K562 (cell line): ENCODE data around the gene TMEM121B. TPM values are rescaled to one million over a fixed set of nuclear protein-coding genes. Genes with fewer than 3 reads are reported as not detected.

Experiments used
- ATAC-seq: fragments of 200-7000 bp; cut with Tn5 transposase; 3 replicates; pipeline ENCODE4 v1.9.1; 2020; ENCODE audit warnings: moderate library complexity
- BruUV-seq: library from RNA; stranded (reverse); fragments of 400-500 nt; replicated peaks from 2 replicates; lab custom pipeline; 2021; lab: Mats Ljungman, UMichigan
- CTCF ChIA-PET: fragments of 300-600 bp; formaldehyde crosslinking; extraction: SDS; loops from one replicate; lab custom pipeline; 2021; ENCODE audit warnings: low intra/inter-chr PET ratio; lab: Yijun Ruan, JAX
- POLR2A ChIA-PET: fragments of 300-600, 350-650 bp; sonication (Branson Sonifier 250); formaldehyde crosslinking; extraction: SDS; loops from one replicate; lab custom pipeline; 2021; ENCODE audit warnings: antibody characterized with exemption, inconsistent platforms; lab: Yijun Ruan, JAX
- DNase-seq, 4 experiments: peaks; one replicate each; pipeline versions ENCODE4 v3.0.0 to v3.0.0-alpha.2; 2011 to 2018; ENCODE audit warnings: low spot score in 3 of 4, mixed read lengths in 3 of 4; ENCODE audit errors: extremely low read depth in 1 of 4
- FAIRE-seq: peaks from 2 replicates; lab custom pipeline; 2011; peaks lifted over from hg19 to GRCh38; lab: Jason Lieb, UNC
- H2AFZ ChIP-seq: 2 replicates; pipeline ENCODE4 v1.6.0; 2011; ENCODE audit warnings: low read depth, low read length, control low read depth, inconsistent platforms
- H3K27ac ChIP-seq: fragments of 200-600 bp; 3 replicates; pipeline ENCODE4 v1.8.0; 2011; ENCODE audit warnings: low read depth, mild to moderate bottlenecking, control low read depth, inconsistent platforms, low read length, moderate library complexity, mixed read lengths; ENCODE audit errors: extremely low read depth
- H3K27me3 ChIP-seq, 2 experiments: fragments of 300-600 bp in 1 of 2; 2 replicates in 1 of 2; 3 replicates in 1 of 2; pipeline versions ENCODE4 v1.6.0 to v1.8.0; 2011; ENCODE audit warnings: inconsistent platforms in 2 of 2, low read length in 2 of 2, mild to moderate bottlenecking in 1 of 2, mixed read lengths in 1 of 2, moderate library complexity in 1 of 2; ENCODE audit not compliant: control insufficient read depth in 2 of 2, insufficient read depth in 2 of 2
- H3K36me3 ChIP-seq: fragments of 300-600 bp; 3 replicates; pipeline ENCODE4 v1.8.0; 2011; ENCODE audit warnings: mild to moderate bottlenecking, low read length, inconsistent platforms; ENCODE audit not compliant: control insufficient read depth, insufficient read depth
- H3K4me1 ChIP-seq, 2 experiments: fragments of 200-600 bp in 1 of 2; replicated peaks in 1 of 2; 2 replicates in 1 of 2; 3 replicates in 1 of 2; pipeline versions ENCODE4 v1.5.1 to v1.8.0; 2011; ENCODE audit warnings: inconsistent platforms in 2 of 2, low read length in 2 of 2, mild to moderate bottlenecking in 1 of 2, mixed read lengths in 1 of 2, moderate library complexity in 1 of 2; ENCODE audit not compliant: control insufficient read depth in 2 of 2, insufficient read depth in 2 of 2
- H3K4me2 ChIP-seq: 2 replicates; pipeline ENCODE4 v1.6.1; 2011; ENCODE audit warnings: low read length, control low read depth, inconsistent platforms, mixed read lengths; ENCODE audit not compliant: insufficient read depth
- H3K4me3 ChIP-seq: fragments of 200-600 bp; sonication (generic), shearing (Covaris generic); 2 replicates; pipeline ENCODE4 v1.5.1; 2016; ENCODE audit warnings: control low read depth, inconsistent platforms
- H3K79me2 ChIP-seq: fragments of 200-600 bp; 3 replicates; pipeline ENCODE4 v1.8.0; 2011; ENCODE audit warnings: low read length, inconsistent platforms; ENCODE audit not compliant: control insufficient read depth, insufficient read depth
- H3K9ac ChIP-seq, 2 experiments: 2 replicates each; pipeline versions ENCODE4 v1.6.0 to v1.6.1; 2011; ENCODE audit warnings: low read depth in 2 of 2, low read length in 2 of 2, control low read depth in 1 of 2, inconsistent platforms in 1 of 2, mild to moderate bottlenecking in 1 of 2, mixed read lengths in 1 of 2; ENCODE audit not compliant: insufficient read depth in 1 of 2
- H3K9me1 ChIP-seq: one replicate; pipeline ENCODE4 v1.6.0; 2011; ENCODE audit warnings: inconsistent platforms, mild to moderate bottlenecking, low read length, moderate library complexity; ENCODE audit not compliant: control insufficient read depth, insufficient read depth
- H3K9me3 ChIP-seq: replicated peaks from 2 replicates; pipeline ENCODE4 v1.5.1; 2011; ENCODE audit warnings: low read depth, low read length, inconsistent platforms; ENCODE audit not compliant: control insufficient read depth, insufficient read depth
- H4K20me1 ChIP-seq: replicated peaks from 2 replicates; pipeline ENCODE4 v1.6.1; 2011; ENCODE audit warnings: low read length, inconsistent platforms, mixed read lengths; ENCODE audit not compliant: control insufficient read depth, insufficient read depth
- ARID1B ChIP-seq: fragments of 450-650 bp; IDR thresholded peaks from 2 replicates; pipeline ENCODE4 v1.6.1; 2016; ENCODE audit warnings: antibody characterized with exemption, mild to moderate bottlenecking, inconsistent platforms
- C11orf30 ChIP-seq: fragments of 450-650 bp; IDR thresholded peaks from 2 replicates; pipeline ENCODE4 v1.6.1; 2016; ENCODE audit warnings: low read depth, mild to moderate bottlenecking
- CHCHD3 ChIP-seq: fragments of 250-450 bp; sonication (Bioruptor Pico); IDR thresholded peaks from 2 replicates; pipeline ENCODE4 v2.1.2; 2022; ENCODE audit warnings: mild to moderate bottlenecking
- ERF ChIP-seq: fragments of 450-650 bp; formaldehyde crosslinking; IDR thresholded peaks from 2 replicates; pipeline ENCODE4 v1.4.0; 2020; ENCODE audit warnings: mild to moderate bottlenecking, mixed read lengths
- MCM3 ChIP-seq: fragments of 450-650 bp; IDR thresholded peaks from 2 replicates; pipeline ENCODE4 v1.6.1; 2016
- MYC ChIP-seq, 2 experiments: fragments of 250-450 bp in 1 of 2; sonication (Bioruptor Pico) in 1 of 2; IDR thresholded peaks; 2 replicates each; pipeline versions ENCODE4 v1.5.1 to v1.6.1; 2012 to 2021; ENCODE audit warnings: low read depth in 2 of 2, borderline replicate concordance in 1 of 2, improper control_type of control experiment in 1 of 2, low read length in 1 of 2, mild to moderate bottlenecking in 1 of 2, moderate library complexity in 1 of 2
- SMAD1 ChIP-seq: fragments of 150-350 bp; IDR thresholded peaks from 2 replicates; pipeline ENCODE4 v1.6.1; 2014; ENCODE audit warnings: low read length, low read depth; ENCODE audit not compliant: partially characterized antibody
- SP2 ChIP-seq: IDR thresholded peaks from 2 replicates; pipeline ENCODE4 v1.6.1; 2011; ENCODE audit warnings: mild to moderate bottlenecking, low read depth, low read length, moderate library complexity; ENCODE audit not compliant: poor library complexity, severe bottlenecking; ENCODE audit errors: extremely low read depth
- THAP7 ChIP-seq: fragments of 250-450 bp; sonication (Bioruptor Pico); IDR thresholded peaks from 2 replicates; pipeline ENCODE4 v1.5.0; 2021
- ZNF224 ChIP-seq: sonication (generic); formaldehyde crosslinking; IDR thresholded peaks from 2 replicates; pipeline ENCODE4 v1.8.0; 2022; ENCODE audit warnings: mild to moderate bottlenecking, missing genetic modification reagents
- ZNF445 ChIP-seq: fragments of 250-450 bp; sonication (Bioruptor Pico); IDR thresholded peaks from 2 replicates; pipeline ENCODE4 v1.4.0; 2020; ENCODE audit warnings: low read depth, mild to moderate bottlenecking, moderate library complexity
- WGBS: fragments of 100-300 bp; shearing (Covaris generic); methylation state at CpG from one replicate; pipeline ENCODE4 v1.1.6; 2016; ENCODE audit warnings: low coverage, mixed read lengths; ENCODE audit not compliant: insufficient coverage; ENCODE audit errors: missing lambda C conversion rate; 5-methylcytosine and 5-hydroxymethylcytosine counted together
- in situ Hi-C: fragments of 300-500 bp; cut with MboI; formaldehyde crosslinking; loops from 4 replicates; pipeline ENCODE4 v1.15.0; 2018; ENCODE audit warnings: inconsistent platforms, mixed read lengths
- intact Hi-C: fragments of 100-400 bp; cut with micrococcal nuclease; formaldehyde crosslinking; loops from 2 replicates; pipeline ENCODE4 v1.14.2; 2022
- polyA plus RNA-seq, 8 experiments: library from polyadenylated mRNA; depleted of rRNA in 4 of 8; stranded (reverse) in 5 of 8; unstranded in 3 of 8; fragments of >200 nt; fragmentation: Nextera tagmentation in 2 of 8; fragmentation: Illumina TruSeq in 1 of 8; extraction: Ambion mirVana in 2 of 8; extraction: Trizol in 1 of 8; gene quantifications; 2 replicates each; pipeline versions ENCODE4 v1.2.1 to v1.2.3, GENCODE V29; 2011 to 2014; ENCODE audit warnings: inconsistent platforms in 1 of 8, missing spikeins in 1 of 8
- total RNA-seq, 7 experiments: library from RNA; depleted of rRNA in 6 of 7; stranded (reverse); fragments of >200 nt in 6 of 7; fragmentation: Illumina TruSeq in 2 of 7; extraction: Trizol in 2 of 7; gene quantifications; 2 replicates each; pipeline versions ENCODE4 v1.2.1 to v1.2.3, GENCODE V29; 2011 to 2021; ENCODE audit warnings: low replicate concordance in 1 of 7

Gene TMEM121B
- total and polyA plus RNA-seq, 9 of the 15 experiments (the other 6 are each of a cell fraction or from before 2014, with no cell fraction given), result 0.03 to 0.07 (median 0.03) TPM; not detected in 6

DNA sequence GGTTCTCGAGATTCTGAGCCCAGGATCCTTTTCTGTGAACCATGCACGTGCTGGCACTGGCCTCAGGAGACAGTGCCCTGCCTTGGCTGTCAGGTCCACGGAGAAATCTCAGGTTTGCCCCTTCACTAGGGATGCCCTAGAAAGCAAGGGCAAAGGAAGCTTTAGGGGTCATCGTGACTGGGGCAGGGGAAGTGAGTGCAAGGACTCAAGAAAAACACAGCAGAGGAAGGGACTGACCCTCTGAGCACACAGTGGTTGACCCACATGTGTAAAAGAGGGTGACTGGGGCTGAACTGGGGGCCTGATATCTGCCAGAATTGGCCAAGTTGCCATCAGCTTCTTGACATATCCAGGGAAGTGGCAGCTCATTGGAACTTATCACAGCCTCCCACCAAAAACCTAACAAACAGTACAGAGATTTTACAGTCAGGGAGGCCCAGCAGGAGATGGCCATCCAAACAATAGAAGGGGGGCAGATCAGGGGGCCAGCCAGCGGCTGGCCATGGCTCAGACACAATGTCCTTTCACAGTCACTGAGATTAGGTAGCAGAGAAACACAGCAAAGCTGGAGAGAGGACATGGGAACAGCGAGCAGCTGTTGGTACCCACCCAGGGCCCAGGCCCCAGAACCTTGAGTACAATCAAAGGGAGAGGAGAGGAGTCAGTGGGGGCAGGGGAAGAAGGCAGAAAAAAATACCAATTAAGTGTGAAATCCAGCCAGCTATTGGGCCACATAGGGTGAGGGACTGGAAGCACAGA lies 4.4 kb downstream of the TMEM121B start (continued):
- no peak for TF ChIP-seq THAP7 (CRISPR knock-in tag)
- TF ChIP-seq MCM3, result no peak
- TF ChIP-seq C11orf30, result no peak
- no peak for TF ChIP-seq ZNF445 (CRISPR knock-in tag)
- no peak for TF ChIP-seq ARID1B
- TF ChIP-seq SP2, result no peak
- no peak for TF ChIP-seq ERF
- TF ChIP-seq CHCHD3 (CRISPR knock-in tag), result no peak
- TF ChIP-seq SMAD1, result no peak
- TF ChIP-seq, all 486 proteins: peak for 0

DNA sequence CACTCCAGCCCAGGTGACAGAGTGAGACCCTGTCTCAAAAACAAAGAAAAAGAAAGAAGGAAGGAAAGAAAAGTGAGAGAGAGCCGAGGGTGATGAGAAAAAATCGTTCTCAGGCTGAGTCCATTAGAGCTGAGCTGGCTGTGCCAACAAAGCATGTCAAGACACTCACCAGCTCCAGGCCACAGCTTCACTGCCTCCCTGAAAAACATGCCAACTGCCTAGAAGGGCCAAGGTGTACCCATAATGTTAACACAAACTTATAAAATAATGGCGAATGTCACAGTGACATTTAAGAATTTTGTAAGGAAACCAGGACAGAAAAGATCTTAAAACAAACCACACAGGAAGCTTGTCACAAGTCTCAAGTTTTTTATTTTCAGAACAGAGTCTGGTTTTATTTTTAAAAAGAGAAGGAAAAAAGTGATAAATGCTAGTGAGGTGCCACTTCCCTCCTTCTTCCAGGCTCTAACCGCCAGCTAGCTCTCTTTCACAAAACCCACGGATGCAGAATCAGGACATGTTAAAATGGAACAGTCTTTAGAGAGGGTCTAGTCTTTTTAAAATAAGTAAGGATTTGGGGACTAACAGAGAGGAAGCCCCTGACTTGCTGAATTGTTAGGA lies 5.1 kb downstream of the TMEM121B start:
- H3K27me3 ChIP-seq, result peaks cover 25 to 66% of the 10 kb centered on the region in 2 experiments
- H2AFZ ChIP-seq, result no peak overlapping the region
- H4K20me1 ChIP-seq, result peaks cover 14% of the 10 kb centered on the region
- no peak overlapping the region for H3K4me3 ChIP-seq
- H3K9ac ChIP-seq, result no peak overlapping the region
- in situ Hi-C loops (no loop called here), intact Hi-C loops (loop anchor here (5.0 kb wide), 1 partner anchor 386 kb away; no protein-coding TSS in a partner anchor)
- no peak for FAIRE-seq
- H3K36me3 ChIP-seq, result no peaks in the 10 kb centered on the region
- no peaks in the 10 kb centered on the region for H3K9me1 ChIP-seq
- no peak for ATAC-seq
- H3K4me2 ChIP-seq, result no peak overlapping the region
- CTCF ChIA-PET, result no interaction called here
- POLR2A ChIA-PET, result no interaction called here
- no peak overlapping the region for H3K27ac ChIP-seq
- H3K79me2 ChIP-seq, result no peaks in the 10 kb centered on the region
- H3K4me1 ChIP-seq, result peaks cover 0 to 19% of the 10 kb centered on the region in 2 experiments; a peak in 2 of 5 replicates
- no peaks in the 10 kb centered on the region for H3K9me3 ChIP-seq
- 0% methylated on average over 5 of the region's 5 CpGs for WGBS
- no TSS peak for BruUV-seq
- TF ChIP-seq ZNF224 (CRISPR knock-in tag), result no peak
- TF ChIP-seq MYC (IDR thresholded peaks at IDR 0.05; ENCODE audit: low read depth, low read length), result no peak
- TF ChIP-seq MYC (CRISPR knock-in tag; IDR thresholded peaks at IDR 0.05; ENCODE audit: borderline replicate concordance, low read depth), result no peak
- DNase-seq, result no peak
